NB4 (cell line): ENCODE data around the gene ARID3B.

Experiments
- MYC ChIP-seq: IDR thresholded peaks from 2 replicates; pipeline ENCODE4 v1.6.1; 2011; ENCODE audit warnings: low read depth, low read length
- POLR2A ChIP-seq: IDR thresholded peaks from 2 replicates; pipeline ENCODE4 v1.6.1; 2011; ENCODE audit warnings: mild to moderate bottlenecking; ENCODE audit not compliant: insufficient read length; ENCODE audit errors: extremely low read depth
- TF ChIP-seq, protein P1 (sequence below): IDR thresholded peaks from one replicate; pipeline ENCODE4 v1.5.1; 2012; ENCODE audit warnings: low read depth, low read length
- TF ChIP-seq, protein P2 (sequence below): IDR thresholded peaks from 2 replicates; pipeline ENCODE4 v1.6.1; 2011; ENCODE audit warnings: low read depth, low read length

DNA sequence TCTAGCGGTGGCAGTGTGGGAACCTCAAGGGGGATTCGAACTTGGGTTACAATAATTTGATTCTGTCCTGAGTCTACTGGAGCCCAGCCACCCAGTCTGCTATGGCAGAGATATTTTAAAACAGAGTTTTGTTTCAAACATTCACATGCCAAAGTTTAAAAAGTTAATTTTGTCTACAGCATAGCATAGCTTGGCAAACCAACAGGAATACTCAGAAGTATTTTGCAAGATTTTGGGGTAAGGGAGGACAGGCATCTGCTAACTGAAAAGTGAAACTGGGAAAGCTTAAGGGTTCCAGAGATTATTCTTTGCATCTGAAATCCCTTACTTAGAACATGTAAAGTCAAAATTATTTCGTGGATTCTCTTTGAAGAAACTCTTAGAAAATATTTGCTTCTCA lies 6.6 kb downstream of the ARID3B start:
- TF ChIP-seq, protein P1, sequence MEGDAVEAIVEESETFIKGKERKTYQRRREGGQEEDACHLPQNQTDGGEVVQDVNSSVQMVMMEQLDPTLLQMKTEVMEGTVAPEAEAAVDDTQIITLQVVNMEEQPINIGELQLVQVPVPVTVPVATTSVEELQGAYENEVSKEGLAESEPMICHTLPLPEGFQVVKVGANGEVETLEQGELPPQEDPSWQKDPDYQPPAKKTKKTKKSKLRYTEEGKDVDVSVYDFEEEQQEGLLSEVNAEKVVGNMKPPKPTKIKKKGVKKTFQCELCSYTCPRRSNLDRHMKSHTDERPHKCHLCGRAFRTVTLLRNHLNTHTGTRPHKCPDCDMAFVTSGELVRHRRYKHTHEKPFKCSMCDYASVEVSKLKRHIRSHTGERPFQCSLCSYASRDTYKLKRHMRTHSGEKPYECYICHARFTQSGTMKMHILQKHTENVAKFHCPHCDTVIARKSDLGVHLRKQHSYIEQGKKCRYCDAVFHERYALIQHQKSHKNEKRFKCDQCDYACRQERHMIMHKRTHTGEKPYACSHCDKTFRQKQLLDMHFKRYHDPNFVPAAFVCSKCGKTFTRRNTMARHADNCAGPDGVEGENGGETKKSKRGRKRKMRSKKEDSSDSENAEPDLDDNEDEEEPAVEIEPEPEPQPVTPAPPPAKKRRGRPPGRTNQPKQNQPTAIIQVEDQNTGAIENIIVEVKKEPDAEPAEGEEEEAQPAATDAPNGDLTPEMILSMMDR = no peak
- TF ChIP-seq POLR2A (no peak), MYC (no peak)
- TF ChIP-seq, protein P2, sequence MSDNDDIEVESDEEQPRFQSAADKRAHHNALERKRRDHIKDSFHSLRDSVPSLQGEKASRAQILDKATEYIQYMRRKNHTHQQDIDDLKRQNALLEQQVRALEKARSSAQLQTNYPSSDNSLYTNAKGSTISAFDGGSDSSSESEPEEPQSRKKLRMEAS = no peak
